Forelimb muscle (tissue), 1 donor: ENCODE measurements around the gene VIPAS39. TPM values are rescaled to one million over a fixed set of nuclear protein-coding genes. Genes with fewer than 3 reads are reported as not detected.

Experiments used
- DNase-seq: peaks from one replicate; pipeline ENCODE4 v3.0.0-alpha.2; 2013; ENCODE audit warnings: low read depth
- polyA plus RNA-seq: library from polyadenylated mRNA; unstranded; fragments of 120-200 nt; gene quantifications from one replicate; pipeline ENCODE4 v1.2.1, GENCODE V29; 2013; ENCODE audit not compliant: insufficient read length

The VIPAS39 gene
- 23.9 TPM for polyA plus RNA-seq

DNA sequence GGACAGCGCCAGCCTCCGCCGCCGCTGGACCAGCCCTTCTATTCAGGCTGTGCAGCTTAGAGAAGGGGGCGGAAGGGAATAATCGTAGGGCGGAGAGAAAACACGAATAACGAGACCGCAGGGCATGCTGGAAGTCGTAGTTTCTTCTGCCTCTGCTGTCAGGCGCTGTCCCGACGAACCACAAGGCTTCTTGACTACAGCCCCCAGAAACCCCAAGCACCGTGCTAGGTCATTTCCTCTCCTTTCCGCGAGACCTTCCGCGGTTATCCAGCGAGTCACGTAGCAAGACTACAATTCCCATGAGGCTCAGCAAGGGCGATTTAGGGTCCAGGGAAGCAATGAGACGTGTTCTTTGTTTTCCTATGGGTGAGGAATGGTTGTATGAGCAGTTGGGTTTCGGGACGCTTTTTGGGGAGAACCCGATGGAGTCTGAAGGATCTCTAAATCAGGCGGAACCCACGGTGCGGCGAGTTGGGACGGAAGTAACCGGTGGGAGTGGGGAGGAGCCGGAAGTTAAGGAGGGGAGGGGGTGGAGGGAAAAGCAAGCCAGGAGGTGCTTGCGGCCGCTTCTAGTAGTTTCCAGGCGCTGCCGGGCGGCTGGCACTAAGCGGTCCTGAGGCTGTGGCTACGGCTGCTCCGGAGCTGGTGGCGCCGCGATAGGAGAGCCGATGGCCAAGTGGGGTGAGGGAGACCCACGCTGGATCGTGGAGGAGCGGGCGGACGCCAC, at the start of gene VIPAS39, which contains the start of gene AHSA1:
TSS of gene VIPAS39 (minus strand) at position 80 of the 727 bp plus-strand sequence. CDS start 3,499 bp downstream, outside the sequence.
TSS of gene AHSA1 (plus strand) at position 572 of the 727 bp plus-strand sequence. CDS start at position 669, 97 bp downstream.
- peak; percentile 99 for DNase-seq

DNA sequence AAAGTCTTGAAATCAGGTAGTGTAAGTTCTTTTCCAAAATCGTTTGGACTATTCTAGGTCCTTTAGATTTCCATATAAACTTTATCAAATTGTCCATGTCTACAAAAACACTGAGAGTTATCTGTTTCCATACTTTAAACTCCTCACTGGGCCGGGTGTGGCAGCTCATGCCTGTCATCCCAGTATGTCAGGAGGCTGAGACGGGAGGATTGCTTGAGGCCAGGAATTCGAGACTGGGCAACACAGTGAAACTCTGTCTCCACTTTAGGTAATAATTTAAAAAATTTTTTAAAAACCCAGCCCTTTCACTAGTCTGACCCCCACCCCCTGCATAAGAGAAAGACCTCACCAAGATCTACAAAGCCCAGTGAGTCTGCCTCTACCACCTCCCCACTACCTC, 47.6 kb upstream of the VIPAS39 start:
- DNase-seq: no peak

DNA sequence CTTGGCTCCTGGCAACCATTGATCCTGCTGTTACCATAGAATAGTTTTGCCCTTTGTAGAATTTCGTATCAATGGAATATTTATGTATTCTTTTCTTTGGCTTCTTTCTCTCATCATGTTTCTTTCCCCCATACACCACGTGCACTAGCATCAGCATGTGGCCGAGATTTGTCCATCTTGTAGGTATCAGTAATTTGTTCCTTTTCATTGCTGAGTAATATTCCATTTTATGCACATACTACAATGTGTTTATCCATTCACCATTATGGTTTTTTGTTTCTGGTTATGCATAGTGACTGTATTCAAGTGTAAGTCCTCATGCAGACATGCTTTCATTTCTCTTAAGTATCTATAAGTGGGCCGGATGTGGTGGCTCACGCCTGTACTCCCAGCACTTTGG, 45.7 kb upstream of the VIPAS39 start:
- no peak for DNase-seq

DNA sequence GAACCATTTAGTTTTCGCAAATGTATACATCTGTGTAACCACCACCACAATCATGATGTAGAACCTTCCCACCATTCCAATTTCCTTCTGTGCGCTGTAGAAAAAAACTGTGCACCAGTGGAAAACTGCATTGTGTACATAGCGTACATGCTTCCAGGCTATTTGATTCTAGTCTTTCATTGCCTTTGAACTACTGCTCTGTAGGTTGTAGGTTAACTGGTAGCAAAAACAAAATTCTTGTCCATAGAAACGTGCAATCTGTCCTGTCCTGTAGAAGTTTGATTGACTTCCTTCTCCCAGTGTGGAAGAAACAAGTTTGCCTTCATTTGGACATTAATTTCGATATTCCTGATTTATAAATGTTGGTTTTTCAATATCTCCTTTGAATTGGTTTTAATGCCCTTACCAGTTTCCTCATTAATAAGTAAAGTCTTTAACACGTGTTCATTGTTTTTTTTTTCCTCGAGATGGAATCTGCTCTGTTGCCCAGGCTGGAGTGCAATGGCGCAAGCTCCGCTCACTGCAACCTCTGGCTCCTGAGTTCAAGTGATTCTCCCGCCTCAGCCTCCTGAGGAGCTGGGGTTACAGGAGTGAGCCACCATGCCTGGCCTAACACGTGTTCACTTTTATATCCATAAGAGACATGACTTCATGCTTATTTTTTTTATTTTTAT, 44.8 kb upstream of the VIPAS39 start:
- no peak for DNase-seq

DNA sequence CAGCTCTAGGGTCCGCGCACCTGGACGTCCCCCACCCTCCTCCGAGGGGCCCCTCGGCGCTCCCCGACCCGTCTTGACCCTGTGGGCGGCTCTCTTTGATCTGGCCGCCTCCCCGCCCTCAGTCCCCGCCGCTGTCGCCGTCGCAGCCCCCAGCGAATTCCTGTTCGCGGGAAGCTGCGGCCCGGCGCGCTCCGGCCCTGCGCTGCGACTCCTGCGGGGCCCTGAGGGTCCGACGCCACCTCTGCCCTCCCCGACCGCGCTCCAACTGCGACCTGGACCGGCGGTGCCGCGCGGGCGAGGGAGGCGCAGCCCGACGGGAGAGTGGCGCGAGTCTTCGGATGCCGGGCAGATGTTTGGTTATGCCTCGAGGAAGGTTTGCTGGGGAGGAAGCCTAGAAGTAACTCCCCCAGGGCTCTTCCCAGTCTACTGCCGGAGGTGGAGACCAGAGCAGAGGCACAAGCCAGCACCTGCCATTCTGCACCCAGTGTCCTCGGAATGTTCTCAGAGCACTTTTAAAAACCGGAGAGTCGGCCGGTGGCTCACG, 41.7 kb upstream of the VIPAS39 start:
- no peak for DNase-seq

DNA sequence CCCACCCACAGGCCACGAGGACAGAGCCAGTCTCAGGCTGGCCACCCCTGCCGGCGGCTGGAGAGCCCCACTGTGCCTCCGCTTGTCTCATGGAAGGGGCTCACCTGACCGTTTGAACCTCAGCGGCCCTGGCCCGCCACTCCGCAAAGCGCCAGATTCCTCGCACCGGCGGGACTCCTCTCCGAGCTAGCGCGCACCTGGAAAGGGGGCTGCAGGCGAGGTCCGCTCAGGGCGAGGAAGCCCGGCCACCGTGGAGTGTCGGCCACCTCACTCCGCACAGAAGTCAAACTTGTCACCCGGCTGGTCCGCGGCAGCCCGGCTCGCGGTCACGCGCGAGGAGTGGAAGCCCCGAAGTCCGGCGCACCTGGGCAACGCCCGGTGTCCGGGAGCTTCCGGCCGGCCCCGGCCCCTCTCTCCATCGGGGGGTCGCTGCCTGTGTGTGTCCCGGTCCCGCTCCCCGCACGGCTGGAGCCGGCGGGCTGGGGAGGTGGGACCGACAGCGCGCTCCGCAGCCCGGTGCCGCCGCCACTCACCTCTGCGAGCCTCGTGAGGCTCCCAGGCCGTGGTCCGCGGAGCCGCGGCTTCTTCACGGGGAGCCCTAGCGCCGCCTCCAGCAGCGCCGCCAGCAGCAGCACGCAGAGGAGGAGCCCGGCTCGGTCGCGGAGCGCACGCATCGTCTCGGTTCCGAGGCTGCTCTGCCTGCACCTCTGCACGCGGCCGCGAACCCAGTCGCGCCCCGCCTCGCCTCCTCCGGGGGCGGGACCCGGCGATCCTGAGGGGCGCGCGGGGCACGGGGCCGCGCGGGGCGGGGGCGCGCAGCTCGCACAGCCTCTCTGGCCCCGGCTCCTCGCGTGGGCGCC, 40.9 kb upstream of the VIPAS39 start, which contains the start of gene ISM2:
TSS of gene ISM2 (minus strand) at position 697 of the 860 bp plus-strand sequence. CDS start at position 674, 23 bp downstream.
- DNase-seq: no peak

DNA sequence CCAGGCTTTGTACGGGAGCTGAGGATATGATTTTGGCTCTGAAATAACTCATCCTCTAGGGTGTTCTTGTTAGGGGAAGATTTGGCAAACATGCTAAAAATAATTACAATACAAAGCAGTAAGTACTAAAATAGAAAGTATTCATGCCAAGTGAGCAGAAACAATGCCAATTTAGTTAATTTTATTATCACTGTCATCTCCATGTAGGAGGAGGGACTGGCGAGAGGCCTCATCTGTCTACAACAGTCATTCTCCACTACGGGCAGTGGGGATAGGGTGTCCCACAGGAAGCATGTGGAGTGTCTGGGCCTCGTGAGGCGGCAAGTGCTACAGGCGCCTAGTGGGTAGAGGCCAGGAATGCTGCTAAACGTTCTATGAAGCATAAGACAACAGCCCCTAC, 37.9 kb upstream of the VIPAS39 start:
- DNase-seq: no peak

DNA sequence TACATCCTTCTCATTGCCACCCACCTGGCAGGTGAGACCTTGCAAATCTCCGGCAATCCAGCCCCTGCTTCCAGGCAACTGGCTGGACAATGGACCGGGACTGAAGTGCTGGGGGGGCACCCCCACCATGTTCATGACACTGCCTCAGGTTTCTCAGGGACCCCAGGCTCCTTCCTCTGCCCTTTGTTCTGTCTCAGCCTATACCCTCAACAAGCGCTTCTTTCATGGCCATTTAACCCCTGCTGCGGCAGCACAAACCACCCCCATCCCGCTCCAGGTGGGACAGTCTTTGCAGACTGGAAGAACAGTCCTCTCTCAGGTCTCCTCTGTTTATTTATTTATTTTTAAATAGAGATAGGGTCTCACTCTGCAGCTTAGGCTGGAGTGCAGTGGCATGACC, 33.7 kb upstream of the VIPAS39 start:
- DNase-seq: no peak

DNA sequence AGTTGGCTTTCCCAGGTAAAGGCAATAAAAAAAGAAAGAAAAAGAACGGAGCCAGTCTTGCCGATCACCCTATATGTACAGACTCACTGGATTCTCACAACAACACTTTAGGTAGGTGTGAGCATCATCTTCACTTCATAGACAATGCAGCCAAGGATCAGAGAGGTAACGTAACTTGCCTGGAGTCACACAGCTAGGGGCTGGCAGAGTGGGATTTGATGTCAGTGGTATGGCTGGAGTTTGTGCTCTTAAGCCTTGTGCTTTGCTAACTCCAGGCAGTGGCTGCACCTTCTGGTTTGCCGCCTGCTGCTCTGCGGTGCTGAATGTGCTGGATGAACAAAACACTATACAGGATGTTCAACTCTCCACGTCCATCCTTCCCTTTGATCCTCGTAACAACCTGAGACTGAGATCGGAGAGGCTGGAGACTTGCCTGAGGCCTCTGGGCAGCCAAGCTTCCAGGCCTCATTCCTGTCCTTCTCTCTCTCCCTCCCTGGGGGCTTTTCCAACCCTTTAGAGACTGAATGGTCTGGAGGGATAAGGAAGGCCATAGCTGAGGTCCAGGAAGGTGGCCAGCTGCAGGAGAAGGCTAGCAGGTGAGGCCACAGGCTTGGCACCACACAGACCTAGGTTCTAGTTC, 33.1 kb upstream of the VIPAS39 start:
- DNase-seq: no peak

DNA sequence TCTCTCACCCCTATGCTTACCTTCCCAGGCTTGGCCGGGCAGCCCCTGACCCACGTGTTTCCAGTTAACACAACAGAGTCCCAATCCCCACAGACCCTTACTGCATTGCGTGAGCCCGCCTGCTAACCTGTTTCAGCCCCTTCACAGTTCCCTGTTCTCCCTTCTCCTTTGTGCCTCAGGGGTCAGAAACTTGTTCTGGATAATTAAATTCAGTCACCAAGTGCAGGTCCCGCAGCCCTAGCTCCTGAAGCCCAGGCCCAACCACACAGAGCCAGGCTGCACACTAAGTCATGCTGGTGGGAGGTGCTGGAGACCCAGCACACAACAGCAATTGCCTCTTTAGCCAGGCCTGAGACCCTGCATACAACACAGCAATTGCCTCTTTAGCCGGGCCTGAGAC, 31.6 kb upstream of the VIPAS39 start:
- no peak for DNase-seq

DNA sequence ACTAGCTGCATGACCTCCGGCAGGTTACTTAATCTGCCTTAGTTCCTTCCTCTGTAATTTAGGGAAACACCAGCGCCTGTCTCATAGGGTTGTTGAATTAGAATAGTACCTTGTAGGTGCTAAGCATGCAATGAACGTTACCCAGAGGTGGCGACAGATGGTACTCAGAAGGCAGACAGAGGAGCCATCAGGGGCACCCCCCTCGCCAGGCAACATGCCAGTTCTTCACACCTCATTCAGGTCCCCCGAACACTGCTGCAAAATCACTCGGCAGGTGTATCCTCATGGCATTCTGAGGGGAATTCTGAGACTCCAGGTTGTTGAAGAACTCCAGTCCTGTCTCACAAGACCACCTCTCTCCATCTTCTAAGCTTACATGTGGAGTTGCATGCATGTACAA, 31.2 kb upstream of the VIPAS39 start:
- no peak for DNase-seq

DNA sequence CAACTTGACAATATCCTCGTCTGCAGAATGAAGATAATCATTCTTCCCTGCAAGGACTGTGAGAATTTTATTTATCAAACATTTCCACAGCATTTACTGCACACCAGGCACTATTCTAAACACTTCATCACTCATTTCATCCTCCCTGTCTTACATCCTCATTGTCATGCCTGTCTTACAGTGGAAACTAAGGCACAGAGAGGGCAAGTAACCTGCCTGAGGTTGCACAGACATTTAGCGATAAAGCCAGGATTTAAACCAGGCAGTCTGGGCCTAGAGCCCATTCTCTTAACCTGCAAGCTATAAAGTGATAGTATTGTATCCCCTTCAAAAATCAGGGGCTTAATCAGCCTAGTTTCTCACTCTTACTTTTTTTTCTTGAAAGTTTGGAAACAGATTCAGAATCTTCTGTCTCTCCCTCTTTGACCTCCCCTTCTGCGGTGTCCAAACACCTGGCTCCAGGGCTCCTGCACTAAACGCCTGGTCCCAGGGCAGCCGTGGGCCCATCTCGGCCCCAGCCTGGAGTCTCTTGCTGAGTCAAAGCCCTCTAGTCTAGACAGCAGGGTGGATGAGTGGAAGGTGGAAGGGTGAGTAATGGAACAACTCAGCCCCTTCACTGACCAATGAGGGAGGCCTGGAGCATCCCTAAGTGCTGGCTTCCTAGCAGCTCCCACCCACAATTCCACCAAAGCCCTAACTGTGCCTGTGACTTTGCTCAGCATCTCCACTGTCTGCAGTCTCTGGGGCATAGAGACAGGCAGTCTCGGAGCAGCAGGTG, 28.7 kb upstream of the VIPAS39 start:
- no peak for DNase-seq

DNA sequence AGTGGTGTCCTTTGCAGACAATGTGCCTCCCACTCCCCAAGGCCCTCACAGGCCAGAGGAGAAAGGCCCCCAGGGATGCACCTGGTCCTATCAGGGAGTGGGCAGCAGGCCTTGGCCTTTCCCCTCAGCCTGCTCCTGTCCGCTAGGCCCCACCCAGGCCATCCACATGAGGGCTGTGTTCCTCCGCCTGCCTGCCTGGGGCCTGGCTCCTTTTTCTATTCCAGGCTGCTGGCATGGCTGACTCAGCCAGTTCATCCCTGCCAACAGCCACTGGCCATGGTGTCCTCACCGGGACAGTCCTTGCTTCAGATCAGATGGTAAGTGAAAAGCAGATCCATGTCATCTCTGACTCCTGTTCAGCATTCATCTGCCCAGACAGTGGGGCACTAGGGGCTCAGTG, 27.9 kb upstream of the VIPAS39 start:
- no peak for DNase-seq

DNA sequence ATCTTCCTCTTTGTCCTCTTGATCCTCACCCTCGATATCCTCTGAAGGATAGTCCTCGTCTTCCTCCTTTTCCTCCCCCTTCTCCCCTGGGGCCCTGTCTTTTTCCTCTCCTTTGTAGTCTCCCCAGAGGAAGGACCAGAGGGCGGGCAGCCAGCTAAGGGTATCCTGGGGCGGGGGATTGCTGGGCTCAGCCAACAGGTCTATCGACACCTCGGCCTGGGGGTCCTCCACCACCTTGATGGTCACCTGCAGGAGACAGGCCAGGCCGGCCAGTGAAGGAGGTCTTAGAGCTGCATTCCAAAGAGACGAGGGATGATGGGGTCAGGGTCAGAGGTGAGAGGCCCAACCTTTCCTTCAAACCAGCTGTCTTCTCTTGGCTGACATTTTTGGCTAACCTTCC, 25.0 kb upstream of the VIPAS39 start:
- no peak for DNase-seq

DNA sequence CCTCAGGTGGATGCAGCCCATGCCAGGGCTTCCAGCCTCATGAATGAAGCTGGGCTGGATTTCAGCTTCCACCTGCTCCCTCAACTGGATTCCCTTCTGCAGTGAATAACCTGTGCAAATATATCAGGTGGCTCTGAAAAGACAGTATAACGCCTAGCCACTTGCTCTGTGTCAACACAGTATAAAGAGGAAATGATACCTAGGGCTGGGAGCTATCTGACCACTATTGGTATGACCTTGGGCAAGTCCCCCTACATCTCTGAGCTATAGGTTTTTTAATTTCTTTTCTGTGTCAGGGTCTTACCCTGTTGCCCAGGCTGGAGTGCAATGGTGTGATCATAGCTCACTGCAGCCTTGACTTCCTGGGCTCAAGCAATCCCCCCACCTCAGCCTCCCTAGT, 21.4 kb upstream of the VIPAS39 start:
- DNase-seq: no peak

DNA sequence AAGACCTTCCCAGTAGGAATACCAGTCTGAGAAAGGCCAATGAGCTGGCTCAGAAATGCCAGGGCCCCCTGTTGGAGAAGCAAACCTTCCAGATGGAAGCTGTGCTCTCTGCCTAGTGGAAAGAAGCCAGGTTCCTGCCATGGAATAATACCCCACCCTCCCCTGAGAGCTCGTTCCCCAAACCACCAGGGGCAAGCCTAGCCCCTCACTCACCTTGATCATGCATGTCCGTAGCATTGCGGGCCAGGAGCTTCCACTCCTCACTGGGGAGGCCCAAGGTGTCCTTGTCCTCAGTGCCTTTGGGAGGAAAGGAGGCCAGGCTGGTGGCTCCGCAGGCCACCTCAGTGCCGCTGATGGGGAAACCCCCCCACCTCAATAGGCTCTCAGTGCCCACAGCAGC, 20.6 kb upstream of the VIPAS39 start:
- no peak for DNase-seq

DNA sequence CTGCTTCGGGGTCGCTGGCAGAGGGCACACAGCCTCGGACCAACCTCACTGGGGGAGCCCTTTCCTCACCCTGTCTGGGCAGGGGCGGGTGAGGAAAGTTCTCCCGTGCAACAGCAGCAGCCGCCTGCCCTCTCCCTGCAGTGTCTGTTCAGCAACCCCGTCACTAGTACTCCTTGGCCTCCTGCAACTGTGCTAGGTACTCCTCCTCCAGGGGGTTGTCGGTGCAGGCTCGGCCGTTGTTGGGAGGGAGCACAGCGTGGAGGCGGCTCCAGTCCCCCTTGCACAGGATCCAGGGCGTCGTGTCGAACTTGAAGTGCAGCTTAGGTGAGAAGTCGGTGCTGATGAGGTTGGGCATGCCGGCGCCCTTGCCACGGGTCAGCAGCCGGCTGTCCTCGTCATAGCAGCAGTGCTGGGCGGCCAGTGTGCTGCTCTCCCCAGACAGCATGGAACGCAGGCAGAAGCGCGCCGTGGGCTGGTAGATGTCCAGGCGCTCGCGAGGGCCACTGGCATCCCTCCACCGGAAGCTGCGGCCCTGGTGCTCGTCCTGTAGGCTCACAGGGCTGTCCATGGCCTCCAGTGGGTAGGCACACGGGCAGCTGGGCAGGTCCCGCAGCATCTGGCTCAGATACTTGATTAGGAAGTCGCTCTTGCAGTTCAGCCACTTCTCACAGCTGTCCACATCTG, 18.2 kb upstream of the VIPAS39 start:
- no peak for DNase-seq

DNA sequence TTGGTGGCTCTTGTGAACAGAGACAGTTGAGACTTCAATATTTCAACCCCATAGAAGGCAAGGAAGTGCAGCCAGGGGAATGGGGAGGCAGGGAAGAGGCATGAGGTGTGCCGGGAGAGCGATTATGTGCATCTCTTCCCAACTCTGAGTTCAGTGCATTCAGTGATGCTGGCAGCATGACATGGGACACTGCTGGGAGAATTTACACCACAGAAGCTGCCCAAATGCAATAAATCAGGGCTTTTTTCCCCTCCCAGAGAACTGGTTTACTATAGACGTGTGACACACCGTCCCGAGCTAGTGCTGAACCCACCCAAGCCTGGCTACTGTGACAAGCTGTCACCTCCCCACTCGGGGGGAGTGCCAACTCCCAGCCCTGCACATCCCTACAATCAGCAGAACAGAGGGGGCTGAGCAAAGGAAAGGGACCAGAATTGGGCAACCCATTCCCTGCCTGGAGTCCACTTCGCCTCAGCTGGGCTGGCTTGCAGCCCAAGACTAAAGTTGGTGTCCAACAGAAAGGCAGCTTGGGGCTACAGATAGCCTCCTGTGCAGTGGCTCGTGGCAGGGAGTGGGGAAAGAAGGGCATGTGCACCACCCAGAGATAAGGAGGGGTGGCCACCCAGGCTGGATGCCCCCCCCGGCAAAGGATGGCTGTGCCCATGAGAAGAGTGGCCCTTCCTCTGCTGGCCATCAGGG, 17.2 kb upstream of the VIPAS39 start:
- no peak for DNase-seq

DNA sequence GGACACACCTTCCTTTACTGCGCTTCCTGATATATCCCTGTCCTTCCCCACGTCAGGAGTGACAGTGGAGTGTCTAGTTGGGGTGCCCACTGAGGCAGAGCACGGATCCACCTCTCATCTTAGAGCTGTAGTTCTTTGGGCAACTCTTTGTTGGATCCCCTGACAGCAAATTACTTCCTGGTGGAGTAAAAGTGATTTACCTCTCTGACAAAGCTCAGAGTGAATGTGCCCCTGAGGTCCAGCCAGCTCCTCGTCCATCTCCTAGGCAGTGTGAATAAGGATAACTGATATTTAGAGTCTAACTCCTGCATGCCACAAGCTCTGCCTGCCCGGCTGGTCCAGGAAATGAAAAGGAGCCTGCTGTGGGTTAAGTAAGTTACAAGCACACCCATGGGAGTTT, 16.5 kb upstream of the VIPAS39 start:
- no peak for DNase-seq
